HFF-Myc (cell line): Measurements from ENCODE around the gene NUDCD3.

Experiments
- DNase-seq: peaks from one replicate; pipeline ENCODE4 v3.0.0-alpha.2; 2011; ENCODE audit warnings: low read depth; ENCODE audit errors: extremely low read depth
- H3K4me3 ChIP-seq: replicated peaks from 2 replicates; pipeline ENCODE4 v1.5.1; 2011; ENCODE audit warnings: low read depth, mild to moderate bottlenecking, control low read depth, low read length
- CTCF ChIP-seq: IDR thresholded peaks from 2 replicates; pipeline ENCODE4 v1.5.1; 2012; ENCODE audit warnings: mild to moderate bottlenecking, low read depth, low read length, control low read depth; ENCODE audit errors: missing control alignments

Gene NUDCD3

GRCh38 chr7:44380831-44381493 is 109.5 kb downstream of the NUDCD3 start:
- no peak for DNase-seq
- no peak overlapping the region for H3K4me3 ChIP-seq
- no peak for TF ChIP-seq CTCF

- no peak for TF ChIP-seq CTCF
- H3K4me3 ChIP-seq: no peak overlapping the region
- no peak for DNase-seq
These were observed 110.1 kb downstream of the NUDCD3 start for GRCh38 chr7:44380189-44380830.

GRCh38 chr7:44379366-44380188 is 110.9 kb downstream of the NUDCD3 start:
- no peak overlapping the region for H3K4me3 ChIP-seq
- no peak for TF ChIP-seq CTCF
- no peak for DNase-seq

GRCh38 chr7:44378744-44379143 is 111.7 kb downstream of the NUDCD3 start:
- peak; percentile 27 for DNase-seq
- TF ChIP-seq CTCF: no peak
- no peak overlapping the region for H3K4me3 ChIP-seq

GRCh38 chr7:44377681-44378421 is 112.6 kb downstream of the NUDCD3 start:
- TF ChIP-seq CTCF: no peak

GRCh38 chr7:44377134-44377463 is 113.4 kb downstream of the NUDCD3 start:
- no peak overlapping the region for H3K4me3 ChIP-seq
- DNase-seq: no peak
- no peak for TF ChIP-seq CTCF

More at GRCh38 chr7:44377681-44378421, 112.6 kb downstream of the NUDCD3 start:
- DNase-seq: no peak
- H3K4me3 ChIP-seq: no peak overlapping the region
